H9 (cell line): ENCODE data around the gene ZMIZ1. TPM values are rescaled to one million over a fixed set of nuclear protein-coding genes. Genes with fewer than 3 reads are reported as not detected.

Source experiments
- DNase-seq: peaks from one replicate; pipeline ENCODE4 v3.0.0-alpha.2; 2017
- H2AFZ ChIP-seq: one replicate; pipeline ENCODE4 v1.6.1; 2013; ENCODE audit warnings: mild to moderate bottlenecking, low read length, control low read depth, moderate library complexity
- H2AK5ac ChIP-seq: 2 replicates; pipeline ENCODE4 v1.6.1; 2013; ENCODE audit warnings: low read length, control low read depth, mixed read lengths; ENCODE audit not compliant: insufficient read length
- H2BK120ac ChIP-seq: one replicate; pipeline ENCODE4 v1.6.1; 2013; ENCODE audit warnings: low read depth, mild to moderate bottlenecking, low read length, control low read depth, inconsistent platforms; ENCODE audit not compliant: poor library complexity, severe bottlenecking
- H2BK12ac ChIP-seq: 2 replicates; pipeline ENCODE4 v1.6.1; 2013; ENCODE audit warnings: low read length, control low read depth, mixed read lengths, low read depth; ENCODE audit not compliant: insufficient read length
- H2BK15ac ChIP-seq: 2 replicates; pipeline ENCODE4 v1.6.1; 2013; ENCODE audit warnings: low read depth, low read length, control low read depth
- H2BK20ac ChIP-seq: one replicate; pipeline ENCODE4 v1.6.1; 2013; ENCODE audit warnings: low read depth, mild to moderate bottlenecking, low read length, control low read depth, inconsistent platforms; ENCODE audit not compliant: poor library complexity, severe bottlenecking
- H2BK5ac ChIP-seq: 2 replicates; pipeline ENCODE4 v1.6.1; 2013; ENCODE audit warnings: low read length, control low read depth, mixed read lengths; ENCODE audit not compliant: insufficient read length
- H3K14ac ChIP-seq: 2 replicates; pipeline ENCODE4 v1.6.1; 2013; ENCODE audit warnings: low read length, control low read depth; ENCODE audit not compliant: insufficient read depth
- H3K18ac ChIP-seq: 2 replicates; pipeline ENCODE4 v1.6.1; 2013; ENCODE audit warnings: low read depth, mild to moderate bottlenecking, mixed read lengths, low read length, control low read depth; ENCODE audit not compliant: insufficient read length
- H3K23ac ChIP-seq: 2 replicates; pipeline ENCODE4 v1.6.1; 2013; ENCODE audit warnings: low read length, control low read depth, mixed read lengths, low read depth; ENCODE audit not compliant: insufficient read length
- H3K23me2 ChIP-seq: 2 replicates; pipeline ENCODE4 v1.6.1; 2013; ENCODE audit warnings: low read depth, mild to moderate bottlenecking, mixed read lengths, low read length, control low read depth; ENCODE audit not compliant: insufficient read length, poor library complexity, severe bottlenecking
- H3K27ac ChIP-seq: 2 replicates; pipeline ENCODE4 v1.5.1; 2013; ENCODE audit warnings: low read length, control low read depth, mixed read lengths, low read depth; ENCODE audit not compliant: insufficient read length
- H3K27me3 ChIP-seq: 2 replicates; pipeline ENCODE4 v1.6.1; 2013; ENCODE audit warnings: low read length, control low read depth, inconsistent platforms; ENCODE audit not compliant: insufficient read depth
- H3K4ac ChIP-seq: 2 replicates; pipeline ENCODE4 v1.6.1; 2013; ENCODE audit warnings: low read depth, mild to moderate bottlenecking, control low read depth, inconsistent platforms, low read length, moderate library complexity
- H3K4me1 ChIP-seq: 2 replicates; pipeline ENCODE4 v1.6.1; 2013; ENCODE audit warnings: low read length, control low read depth, inconsistent platforms; ENCODE audit not compliant: insufficient read depth
- H3K4me2 ChIP-seq: 2 replicates; pipeline ENCODE4 v1.6.1; 2013; ENCODE audit warnings: low read length, control low read depth, mixed read lengths; ENCODE audit not compliant: insufficient read length, insufficient read depth
- H3K56ac ChIP-seq: 2 replicates; pipeline ENCODE4 v1.6.1; 2013; ENCODE audit warnings: low read depth, mild to moderate bottlenecking, mixed read lengths, low read length, control low read depth; ENCODE audit not compliant: insufficient read length
- H3K79me1 ChIP-seq: 2 replicates; pipeline ENCODE4 v1.6.1; 2013; ENCODE audit warnings: low read depth, mild to moderate bottlenecking, moderate library complexity, low read length, control low read depth, inconsistent platforms; ENCODE audit not compliant: insufficient read depth, poor library complexity, severe bottlenecking
- H3K79me2 ChIP-seq: 2 replicates; pipeline ENCODE4 v1.6.1; 2013; ENCODE audit warnings: low read length, control low read depth, inconsistent platforms; ENCODE audit not compliant: insufficient read depth
- H3K9ac ChIP-seq: 2 replicates; pipeline ENCODE4 v1.6.1; 2013; ENCODE audit warnings: low read length, control low read depth, mixed read lengths; ENCODE audit not compliant: insufficient read length; ENCODE audit errors: extremely low read depth
- H3K9me3 ChIP-seq: one replicate; pipeline ENCODE4 v1.6.1; 2013; ENCODE audit warnings: low read depth, low read length, inconsistent platforms; ENCODE audit not compliant: control insufficient read depth
- H3T11ph ChIP-seq: one replicate; pipeline ENCODE4 v1.6.1; 2013; ENCODE audit warnings: mild to moderate bottlenecking, low read length, control low read depth, inconsistent platforms
- H4K20me1 ChIP-seq: one replicate; pipeline ENCODE4 v1.6.1; 2013; ENCODE audit not compliant: control insufficient read depth, insufficient read length, insufficient read depth
- H4K5ac ChIP-seq: 2 replicates; pipeline ENCODE4 v1.6.1; 2013; ENCODE audit warnings: low read depth, mild to moderate bottlenecking, mixed read lengths, low read length, control low read depth; ENCODE audit not compliant: insufficient read length
- H4K8ac ChIP-seq: replicated peaks from 2 replicates; pipeline ENCODE4 v1.6.1; 2013; ENCODE audit warnings: low read length, control low read depth, mixed read lengths, low read depth; ENCODE audit not compliant: insufficient read length
- H4K91ac ChIP-seq: 2 replicates; pipeline ENCODE4 v1.6.1; 2013; ENCODE audit warnings: low read depth, mild to moderate bottlenecking, moderate library complexity, mixed read lengths, low read length, control low read depth; ENCODE audit not compliant: insufficient read length
- H3K27ac Mint-ChIP-seq, 3 experiments: 2 replicates in 2 of 3; 3 replicates in 1 of 3; pipeline ENCODE4 v1.8.0; 2020 to 2021; ENCODE audit warnings: mixed read lengths in 3 of 3, mild to moderate bottlenecking in 1 of 3, moderate library complexity in 1 of 3
- H3K27me3 Mint-ChIP-seq: 2 replicates; pipeline ENCODE4 v1.8.0; 2021; ENCODE audit warnings: low read depth, mild to moderate bottlenecking, moderate library complexity, mixed read lengths
- H3K36me3 Mint-ChIP-seq, 3 experiments: 2 replicates in 2 of 3; 3 replicates in 1 of 3; pipeline ENCODE4 v1.8.0; 2020 to 2021; ENCODE audit warnings: low read depth in 3 of 3, mixed read lengths in 3 of 3; ENCODE audit not compliant: insufficient read depth in 1 of 3
- H3K4me1 Mint-ChIP-seq, 2 experiments: 2 replicates each; pipeline ENCODE4 v1.8.0; 2020; ENCODE audit warnings: mixed read lengths in 2 of 2
- H3K4me3 Mint-ChIP-seq, 2 experiments: 2 replicates in 1 of 2; 3 replicates in 1 of 2; pipeline ENCODE4 v1.8.0; 2020 to 2021; ENCODE audit warnings: mild to moderate bottlenecking in 2 of 2, mixed read lengths in 2 of 2, moderate library complexity in 1 of 2
- H3K9me3 Mint-ChIP-seq, 2 experiments: 2 replicates in 1 of 2; 3 replicates in 1 of 2; pipeline ENCODE4 v1.8.0; 2020; ENCODE audit warnings: mild to moderate bottlenecking in 2 of 2, mixed read lengths in 2 of 2, moderate library complexity in 1 of 2
- CTCF ChIP-seq: fragments of 200-600 bp; sonication (generic); conservative IDR thresholded peaks from 3 replicates; pipeline ENCODE4 v1.8.0; 2021; ENCODE audit warnings: antibody characterized with exemption, mild to moderate bottlenecking
- total RNA-seq: library from RNA; stranded (reverse); gene quantifications from 2 replicates; pipeline ENCODE4 v1.2.1, GENCODE V29; 2021

The ZMIZ1 gene
- total RNA-seq, 1 experiment from 2014 or later = 36.9 TPM

- peaks cover 17% of the 10 kb centered on the region for H3K27me3 Mint-ChIP-seq
- no peak overlapping the region for H3K14ac ChIP-seq
- no peak overlapping the region for H2BK12ac ChIP-seq
- no peaks in the 10 kb centered on the region for H3K79me1 ChIP-seq
- no peaks in the 10 kb centered on the region for H3K23me2 ChIP-seq
- no peak overlapping the region for H3K27ac Mint-ChIP-seq
- H2BK20ac ChIP-seq = no peak overlapping the region
- H3K9ac ChIP-seq = no peak overlapping the region
- H3K36me3 Mint-ChIP-seq = peaks cover 0 to 5% (median 0%) of the 10 kb centered on the region in 3 experiments; a peak in 2 of 7 replicates
- no peak overlapping the region for H3K56ac ChIP-seq
- H2AFZ ChIP-seq = no peak overlapping the region
- no peak overlapping the region for H2BK5ac ChIP-seq
- H2BK15ac ChIP-seq = no peak overlapping the region
- no peak overlapping the region for H3K27ac ChIP-seq
- no peaks in the 10 kb centered on the region for H3K79me2 ChIP-seq
- peaks cover 6% of the 10 kb centered on the region; the same call in 1 of the 2 replicates for H3K4me1 ChIP-seq
- no peak overlapping the region for H4K91ac ChIP-seq
- H2AK5ac ChIP-seq = no peak overlapping the region
- no peak overlapping the region for H3K4ac ChIP-seq
- peaks cover 20% of the 10 kb centered on the region in 2 experiments for H3K4me1 Mint-ChIP-seq
- H3T11ph ChIP-seq = no peak overlapping the region
- no peak for TF ChIP-seq CTCF
- no peak overlapping the region for H3K4me3 Mint-ChIP-seq
- no peak overlapping the region for H2BK120ac ChIP-seq
- H3K4me2 ChIP-seq = no peak overlapping the region
- H3K23ac ChIP-seq = no peak overlapping the region
- no peak for DNase-seq
- no peak overlapping the region for H4K5ac ChIP-seq
- peaks cover 4 to 9% of the 10 kb centered on the region in 2 experiments; a peak in 4 of 5 replicates for H3K9me3 Mint-ChIP-seq
- no peaks in the 10 kb centered on the region for H3K27me3 ChIP-seq
- no peak overlapping the region for H4K8ac ChIP-seq
- H4K20me1 ChIP-seq = no peaks in the 10 kb centered on the region
- H3K9me3 ChIP-seq = no peaks in the 10 kb centered on the region
- no peak overlapping the region for H3K18ac ChIP-seq
Observed at GRCh38 chr10:79321951-79322350, 253.2 kb downstream of the ZMIZ1 start.
